Endothelial cell of umbilical vein (primary cell): ENCODE measurements around the gene ADIPOR1.

ENCODE experiments used
- EZH2 ChIP-seq: IDR thresholded peaks from 2 replicates; pipeline ENCODE4 v1.6.1; 2012; ENCODE audit warnings: borderline replicate concordance, low read depth, mild to moderate bottlenecking, moderate library complexity, low read length, inconsistent platforms; ENCODE audit not compliant: severe bottlenecking
- MYC ChIP-seq: IDR thresholded peaks from one replicate; pipeline ENCODE4 v1.6.1; 2011; ENCODE audit warnings: mild to moderate bottlenecking, low read depth, low read length
- POLR2A ChIP-seq: IDR thresholded peaks from 2 replicates; pipeline ENCODE4 v1.6.1; 2012; ENCODE audit warnings: low read depth, mild to moderate bottlenecking, control low read depth, low read length
- POLR2AphosphoS5 ChIP-seq: IDR thresholded peaks from 2 replicates; pipeline ENCODE4 v1.6.1; 2012; ENCODE audit warnings: low read depth, mild to moderate bottlenecking, control low read depth, low read length, moderate library complexity; ENCODE audit not compliant: insufficient read depth
- TF ChIP-seq, protein P1 (sequence below), 2 donors: IDR thresholded peaks; 1 replicate in 1 of 2; 2 replicates in 1 of 2; pipeline ENCODE4 v1.5.1; 2011; ENCODE audit warnings: low read length in 2 of 2, mild to moderate bottlenecking in 2 of 2, moderate library complexity in 2 of 2, control low read depth in 1 of 2, inconsistent platforms in 1 of 2, low read depth in 1 of 2; ENCODE audit not compliant: insufficient read depth in 1 of 2; ENCODE audit errors: extremely low read depth in 1 of 2

- TF ChIP-seq, protein P1, sequence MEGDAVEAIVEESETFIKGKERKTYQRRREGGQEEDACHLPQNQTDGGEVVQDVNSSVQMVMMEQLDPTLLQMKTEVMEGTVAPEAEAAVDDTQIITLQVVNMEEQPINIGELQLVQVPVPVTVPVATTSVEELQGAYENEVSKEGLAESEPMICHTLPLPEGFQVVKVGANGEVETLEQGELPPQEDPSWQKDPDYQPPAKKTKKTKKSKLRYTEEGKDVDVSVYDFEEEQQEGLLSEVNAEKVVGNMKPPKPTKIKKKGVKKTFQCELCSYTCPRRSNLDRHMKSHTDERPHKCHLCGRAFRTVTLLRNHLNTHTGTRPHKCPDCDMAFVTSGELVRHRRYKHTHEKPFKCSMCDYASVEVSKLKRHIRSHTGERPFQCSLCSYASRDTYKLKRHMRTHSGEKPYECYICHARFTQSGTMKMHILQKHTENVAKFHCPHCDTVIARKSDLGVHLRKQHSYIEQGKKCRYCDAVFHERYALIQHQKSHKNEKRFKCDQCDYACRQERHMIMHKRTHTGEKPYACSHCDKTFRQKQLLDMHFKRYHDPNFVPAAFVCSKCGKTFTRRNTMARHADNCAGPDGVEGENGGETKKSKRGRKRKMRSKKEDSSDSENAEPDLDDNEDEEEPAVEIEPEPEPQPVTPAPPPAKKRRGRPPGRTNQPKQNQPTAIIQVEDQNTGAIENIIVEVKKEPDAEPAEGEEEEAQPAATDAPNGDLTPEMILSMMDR (IDR thresholded peaks at IDR 0.05; ENCODE audit: extremely low read depth in 1 of 2, insufficient read depth in 1 of 2, low read depth in 1 of 2, low read length in 2 of 2) = no peak
- TF ChIP-seq EZH2 (no peak), POLR2AphosphoS5 (no peak), MYC (no peak), POLR2A (no peak)
Observed at GRCh38 chr1:202987922-202988583, 29.9 kb upstream of the ADIPOR1 start.
